Caco-2 (cell line): Measurements from ENCODE around the gene CCDC136. TPM values are rescaled to one million over a fixed set of nuclear protein-coding genes. Genes with fewer than 3 reads are reported as not detected.

Experiments
- BruUV-seq: library from RNA; stranded (reverse); fragments of 400-500 nt; replicated peaks from 2 replicates; lab custom pipeline; 2021; lab: Mats Ljungman, UMichigan
- CTCF ChIA-PET: fragments of 300-600 bp; sonication (Branson Sonifier 250); formaldehyde crosslinking; loops from one replicate; lab custom pipeline; 2022; ENCODE audit warnings: antibody characterized with exemption; lab: Charles Lee
- POLR2A ChIA-PET: fragments of 300-600 bp; sonication (Branson Sonifier 250); formaldehyde crosslinking; loops from one replicate; lab custom pipeline; 2022; ENCODE audit warnings: antibody characterized with exemption; lab: Charles Lee
- DNase-seq, 2 experiments: peaks; one replicate each; pipeline versions ENCODE4 v3.0.0 to v3.0.0-alpha.2; 2020 to 2022
- H3K27me3 ChIP-seq: replicated peaks from 2 replicates; pipeline ENCODE4 v1.6.0; 2011; ENCODE audit warnings: low read length; ENCODE audit not compliant: control insufficient read depth, insufficient read depth
- H3K36me3 ChIP-seq: 2 replicates; pipeline ENCODE4 v1.5.1; 2011; ENCODE audit warnings: low read length; ENCODE audit not compliant: control insufficient read depth, insufficient read depth
- H3K4me1 ChIP-seq: fragments of 250-450 bp; sonication (Bioruptor Pico); 2 replicates; pipeline ENCODE4 v1.5.1; 2020; ENCODE audit warnings: mild to moderate bottlenecking
- H3K4me3 ChIP-seq: 2 replicates; pipeline ENCODE4 v1.5.1; 2011; ENCODE audit warnings: low read depth, mild to moderate bottlenecking, control low read depth, low read length
- H3K9me3 ChIP-seq: fragments of 250-450 bp; sonication (Bioruptor Pico); 2 replicates; pipeline ENCODE4 v1.5.1; 2020; ENCODE audit warnings: mild to moderate bottlenecking, moderate library complexity
- H3K27ac Mint-ChIP-seq: one replicate; pipeline ENCODE4 v1.8.0; 2022; ENCODE audit warnings: mixed read lengths; ENCODE audit not compliant: unreplicated experiment
- H3K27me3 Mint-ChIP-seq: one replicate; pipeline ENCODE4 v1.8.0; 2022; ENCODE audit warnings: mixed read lengths; ENCODE audit not compliant: insufficient read depth, unreplicated experiment
- H3K36me3 Mint-ChIP-seq: one replicate; pipeline ENCODE4 v1.8.0; 2022; ENCODE audit warnings: mild to moderate bottlenecking, mixed read lengths; ENCODE audit not compliant: insufficient read depth, unreplicated experiment
- H3K4me1 Mint-ChIP-seq: one replicate; pipeline ENCODE4 v1.8.0; 2022; ENCODE audit warnings: low read depth, mixed read lengths; ENCODE audit not compliant: unreplicated experiment
- H3K4me3 Mint-ChIP-seq: one replicate; pipeline ENCODE4 v1.8.0; 2022; ENCODE audit warnings: mild to moderate bottlenecking, moderate library complexity, mixed read lengths; ENCODE audit not compliant: unreplicated experiment
- H3K9me3 Mint-ChIP-seq: one replicate; pipeline ENCODE4 v1.8.0; 2022; ENCODE audit warnings: mixed read lengths; ENCODE audit not compliant: unreplicated experiment
- intact Hi-C: fragments of 100-400 bp; cut with micrococcal nuclease; formaldehyde crosslinking; loops from one replicate; pipeline ENCODE4 v1.10.0; 2022; ENCODE audit not compliant: unreplicated experiment
- total RNA-seq: library from RNA; stranded (reverse); gene quantifications from 2 replicates; pipeline ENCODE4 v1.2.3, GENCODE V29; 2022
- TF ChIP-seq, protein P1 (sequence below), 2 experiments: fragments of 200-600 bp in 1 of 2; IDR thresholded peaks; 1 replicate in 1 of 2; 2 replicates in 1 of 2; pipeline versions ENCODE4 v1.5.1 to v1.8.0; 2011 to 2022; ENCODE audit warnings: antibody characterized with exemption in 1 of 2, control low read depth in 1 of 2, inconsistent platforms in 1 of 2, low read depth in 1 of 2, low read length in 1 of 2, mild to moderate bottlenecking in 1 of 2, moderate library complexity in 1 of 2; ENCODE audit not compliant: insufficient read depth in 1 of 2, severe bottlenecking in 1 of 2, unreplicated experiment in 1 of 2

CCDC136 gene
- total RNA-seq, 1 experiment from 2014 or later: 10.2 TPM

DNA sequence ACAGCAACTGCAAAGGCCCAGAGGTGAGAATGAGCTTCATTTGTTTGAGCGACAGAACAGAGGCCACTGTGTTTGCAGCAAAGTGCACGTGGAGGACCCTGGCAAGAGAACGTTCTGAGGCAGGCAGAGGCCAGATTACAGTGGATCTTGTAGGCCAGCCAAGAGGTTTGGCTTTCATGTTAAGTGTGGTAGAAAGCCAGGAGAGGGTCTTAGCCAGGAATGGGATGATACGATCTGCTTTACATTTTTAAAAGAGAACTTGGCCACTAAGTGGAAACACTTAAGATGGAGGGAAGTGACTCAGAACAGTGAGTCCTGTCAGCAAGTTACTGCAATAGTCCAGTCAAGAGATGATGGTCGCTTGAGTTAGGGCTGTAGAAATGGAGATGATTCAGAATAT lies 4.6 kb downstream of the CCDC136 start:
- ChIA-PET CTCF (interaction anchor here (0.6 kb wide), 1 partner anchor 96 kb away, joined by 3 read pairs; no protein-coding TSS in a partner anchor), POLR2A (no interaction called here)
- Mint-ChIP-seq H3K27ac (no peak overlapping the region), H3K36me3 (no peaks in the 10 kb centered on the region), H3K27me3 (no peaks in the 10 kb centered on the region), H3K9me3 (no peaks in the 10 kb centered on the region), H3K4me3 (no peak overlapping the region), H3K4me1 (peaks cover 7% of the 10 kb centered on the region)
- H3K27me3 ChIP-seq: no peaks in the 10 kb centered on the region
- peaks cover 5% of the 10 kb centered on the region; the same call in 1 of the 2 replicates for H3K4me1 ChIP-seq
- DNase-seq: no peak
- no peaks in the 10 kb centered on the region for H3K36me3 ChIP-seq
- BruUV-seq: no TSS peak
- TF ChIP-seq, protein P1, sequence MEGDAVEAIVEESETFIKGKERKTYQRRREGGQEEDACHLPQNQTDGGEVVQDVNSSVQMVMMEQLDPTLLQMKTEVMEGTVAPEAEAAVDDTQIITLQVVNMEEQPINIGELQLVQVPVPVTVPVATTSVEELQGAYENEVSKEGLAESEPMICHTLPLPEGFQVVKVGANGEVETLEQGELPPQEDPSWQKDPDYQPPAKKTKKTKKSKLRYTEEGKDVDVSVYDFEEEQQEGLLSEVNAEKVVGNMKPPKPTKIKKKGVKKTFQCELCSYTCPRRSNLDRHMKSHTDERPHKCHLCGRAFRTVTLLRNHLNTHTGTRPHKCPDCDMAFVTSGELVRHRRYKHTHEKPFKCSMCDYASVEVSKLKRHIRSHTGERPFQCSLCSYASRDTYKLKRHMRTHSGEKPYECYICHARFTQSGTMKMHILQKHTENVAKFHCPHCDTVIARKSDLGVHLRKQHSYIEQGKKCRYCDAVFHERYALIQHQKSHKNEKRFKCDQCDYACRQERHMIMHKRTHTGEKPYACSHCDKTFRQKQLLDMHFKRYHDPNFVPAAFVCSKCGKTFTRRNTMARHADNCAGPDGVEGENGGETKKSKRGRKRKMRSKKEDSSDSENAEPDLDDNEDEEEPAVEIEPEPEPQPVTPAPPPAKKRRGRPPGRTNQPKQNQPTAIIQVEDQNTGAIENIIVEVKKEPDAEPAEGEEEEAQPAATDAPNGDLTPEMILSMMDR (IDR thresholded peaks at IDR 0.05; ENCODE audit: insufficient read depth in 1 of 2, low read depth in 1 of 2, low read length in 1 of 2, severe bottlenecking in 1 of 2, unreplicated experiment in 1 of 2): no peak
- intact Hi-C loops: no loop called here
- no peak overlapping the region for H3K4me3 ChIP-seq
- no peaks in the 10 kb centered on the region for H3K9me3 ChIP-seq

DNA sequence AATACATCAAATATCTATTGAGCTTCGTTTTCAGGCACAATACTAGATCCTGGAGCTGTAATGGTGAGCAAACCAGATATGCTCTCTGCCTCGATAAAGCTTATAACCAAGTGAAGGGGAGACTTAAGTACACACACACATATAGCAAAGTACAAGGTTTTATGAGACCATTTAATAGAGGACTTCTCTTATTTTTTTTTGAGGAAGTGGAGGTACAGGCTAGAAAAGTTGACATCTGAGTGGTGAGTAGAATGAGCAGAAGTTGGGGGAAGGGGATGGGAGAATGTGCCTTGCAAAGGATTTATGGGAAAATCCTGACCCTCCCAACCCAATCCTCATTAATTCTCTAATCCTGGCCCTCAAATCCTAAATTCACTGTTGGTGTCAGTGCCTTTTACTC lies 7.7 kb downstream of the CCDC136 start:
- ChIA-PET CTCF (no interaction called here), POLR2A (no interaction called here)
- H3K4me3 ChIP-seq: no peak overlapping the region
- Mint-ChIP-seq H3K27me3 (no peaks in the 10 kb centered on the region), H3K9me3 (no peaks in the 10 kb centered on the region), H3K36me3 (no peaks in the 10 kb centered on the region), H3K4me1 (peaks cover 7% of the 10 kb centered on the region), H3K4me3 (no peak overlapping the region), H3K27ac (no peak overlapping the region)
- no peaks in the 10 kb centered on the region for H3K27me3 ChIP-seq
- TF ChIP-seq, protein P1 (IDR thresholded peaks at IDR 0.05; ENCODE audit: insufficient read depth in 1 of 2, low read depth in 1 of 2, low read length in 1 of 2, severe bottlenecking in 1 of 2, unreplicated experiment in 1 of 2): no peak
- no peaks in the 10 kb centered on the region for H3K9me3 ChIP-seq
- intact Hi-C loops: no loop called here
- H3K36me3 ChIP-seq: no peaks in the 10 kb centered on the region
- peaks cover 5% of the 10 kb centered on the region; the same call in 1 of the 2 replicates for H3K4me1 ChIP-seq
- BruUV-seq: no TSS peak
- DNase-seq: no peak

DNA sequence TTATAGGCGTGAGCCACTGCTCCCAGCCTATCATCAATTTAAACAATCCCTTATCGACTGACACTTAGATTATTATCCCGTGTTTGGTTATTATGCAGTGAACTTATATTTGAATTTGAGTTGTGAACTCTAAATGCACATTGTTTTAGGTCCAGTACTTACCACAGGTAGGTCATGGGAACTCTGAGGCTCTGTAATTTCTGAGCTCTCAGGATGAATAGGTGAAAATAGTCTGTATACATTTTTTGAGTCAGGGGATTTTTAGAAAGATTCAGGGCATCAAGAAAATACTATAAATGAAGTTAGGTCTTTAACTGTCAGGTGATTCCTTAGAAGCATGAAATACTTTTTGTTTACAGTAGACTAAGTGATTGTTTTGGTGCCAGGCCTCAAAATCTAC lies 8.8 kb downstream of the CCDC136 start:
- Histone ChIP-seq H3K27me3 (no peaks in the 10 kb centered on the region), H3K4me3 (no peak overlapping the region), H3K4me1 (peaks cover 5% of the 10 kb centered on the region; the same call in 1 of the 2 replicates), H3K9me3 (no peaks in the 10 kb centered on the region), H3K36me3 (no peaks in the 10 kb centered on the region)
- TF ChIP-seq, protein P1 (IDR thresholded peaks at IDR 0.05; ENCODE audit: insufficient read depth in 1 of 2, low read depth in 1 of 2, low read length in 1 of 2, severe bottlenecking in 1 of 2, unreplicated experiment in 1 of 2): no peak
- no peaks in the 10 kb centered on the region for H3K9me3 Mint-ChIP-seq
- H3K4me1 Mint-ChIP-seq: peaks cover 7% of the 10 kb centered on the region
- no peak for DNase-seq
- intact Hi-C loops: no loop called here
- no peak overlapping the region for H3K27ac Mint-ChIP-seq
- H3K27me3 Mint-ChIP-seq: no peaks in the 10 kb centered on the region
- POLR2A ChIA-PET: no interaction called here
- CTCF ChIA-PET: no interaction called here
- no peaks in the 10 kb centered on the region for H3K36me3 Mint-ChIP-seq
- H3K4me3 Mint-ChIP-seq: no peak overlapping the region
- BruUV-seq: no TSS peak
